ENCODE measurements around the gene PSMB8.
A peak's percentile ranks its signal among the peaks of the same experiment; 100 is the strongest.
"Not testable (repeated sequence)": the region's sequence is repeated elsewhere in the genome, so short reads cannot be mapped to it uniquely, and the experiment has no call there.

Gene PSMB8

GRCh38 chr6:32838114-32838958, 5.5 kb downstream of the PSMB8 start, which contains the start of gene TAP2:
Gene TAP2 (minus strand): TSS chr6:32838739. CDS start chr6:32838233, 506 bp downstream.
- peak; percentile 93 for DNase-seq (ENCODE audit: low spot score)

GRCh38 chr6:32837651-32838113, 6.2 kb downstream of the PSMB8 start:
- DNase-seq (ENCODE audit: low spot score): peak; percentile 84

- DNase-seq (ENCODE audit: low spot score): no peak
Measured at GRCh38 chr6:32836873-32837272, 7.0 kb downstream of the PSMB8 start.

GRCh38 chr6:32835167-32835893, 8.5 kb downstream of the PSMB8 start:
- DNase-seq (ENCODE audit: low spot score): no peak

GRCh38 chr6:32833664-32834063, 10.2 kb downstream of the PSMB8 start:
- DNase-seq (ENCODE audit: low spot score): no peak

GRCh38 chr6:32832535-32832934, 11.3 kb downstream of the PSMB8 start:
- DNase-seq (ENCODE audit: low spot score): no peak

- DNase-seq (ENCODE audit: low spot score): no peak
Measured at GRCh38 chr6:32830936-32831335, 12.9 kb downstream of the PSMB8 start.

GRCh38 chr6:32830017-32830416, 13.8 kb downstream of the PSMB8 start:
- DNase-seq (ENCODE audit: low spot score): no peak

- no peak for DNase-seq (ENCODE audit: low spot score)
Measured at GRCh38 chr6:32829495-32829894, 14.4 kb downstream of the PSMB8 start.

GRCh38 chr6:32827025-32827424, 16.8 kb downstream of the PSMB8 start:
- no peak for DNase-seq (ENCODE audit: low spot score)

GRCh38 chr6:32825966-32826365, 17.9 kb downstream of the PSMB8 start:
- DNase-seq (ENCODE audit: low spot score): peak; percentile 59

- peak; percentile 74 for DNase-seq (ENCODE audit: low spot score)
Measured at GRCh38 chr6:32819729-32820128, 24.1 kb downstream of the PSMB8 start.

- no peak for DNase-seq (ENCODE audit: low spot score)
Measured at GRCh38 chr6:32818867-32819266, 25.0 kb downstream of the PSMB8 start.

- no peak for DNase-seq (ENCODE audit: low spot score)
Measured at GRCh38 chr6:32816746-32817204, 27.1 kb downstream of the PSMB8 start, which contains the start of gene HLA-DOB. Gene HLA-DOB (minus strand): TSS chr6:32817002. CDS start chr6:32816951, 51 bp downstream.

- DNase-seq (ENCODE audit: low spot score): no peak
Measured at GRCh38 chr6:32815996-32816395, 27.9 kb downstream of the PSMB8 start.

GRCh38 chr6:32815115-32815514, 28.7 kb downstream of the PSMB8 start:
- DNase-seq (ENCODE audit: low spot score): no peak

GRCh38 chr6:32814145-32814544, 29.7 kb downstream of the PSMB8 start:
- no peak for DNase-seq (ENCODE audit: low spot score)

- DNase-seq (ENCODE audit: low spot score): no peak
Measured at GRCh38 chr6:32809171-32809570, 34.7 kb downstream of the PSMB8 start.

- DNase-seq (ENCODE audit: low spot score): no peak
Measured at GRCh38 chr6:32807020-32807580, 36.7 kb downstream of the PSMB8 start.

GRCh38 chr6:32805404-32805803, 38.4 kb downstream of the PSMB8 start:
- not testable (repeated sequence) for DNase-seq (ENCODE audit: low spot score)

- no peak for DNase-seq (ENCODE audit: low spot score)
Measured at GRCh38 chr6:32803416-32803815, 40.4 kb downstream of the PSMB8 start.

- DNase-seq (ENCODE audit: low spot score): no peak
Measured at GRCh38 chr6:32799740-32800139, 44.1 kb downstream of the PSMB8 start.

GRCh38 chr6:32799168-32799567, 44.7 kb downstream of the PSMB8 start:
- no peak for DNase-seq (ENCODE audit: low spot score)

All from RKO (cell line).